Colonic mucosa (tissue), 4 donors: ENCODE results near the gene NUMBL. TPM values are rescaled to one million over a fixed set of nuclear protein-coding genes. Genes with fewer than 3 reads are reported as not detected.
"Not testable (repeated sequence)": the region's sequence is repeated elsewhere in the genome, so short reads cannot be mapped to it uniquely, and the experiment has no call there.

ENCODE experiments used
- DNase-seq: peaks from one replicate; pipeline ENCODE4 v3.0.0-alpha.2; 2020
- H3K27ac ChIP-seq: fragments of 200-600 bp; one replicate; pipeline ENCODE4 v1.8.0; 2021
- H3K27me3 ChIP-seq: fragments of 200-600 bp; one replicate; pipeline ENCODE4 v1.8.0; 2021
- H3K36me3 ChIP-seq: fragments of 200-600 bp; one replicate; pipeline ENCODE4 v1.8.0; 2021
- H3K4me1 ChIP-seq: fragments of 200-600 bp; one replicate; pipeline ENCODE4 v1.8.0; 2021; ENCODE audit warnings: mild to moderate bottlenecking
- H3K4me3 ChIP-seq: fragments of 200-600 bp; one replicate; pipeline ENCODE4 v1.8.0; 2021
- H3K9ac ChIP-seq, 2 donors: one replicate each; pipeline ENCODE4 v1.7.0; 2013; ENCODE audit warnings: control low read depth in 2 of 2, low read depth in 2 of 2, low read length in 2 of 2
- H3K9me3 ChIP-seq: fragments of 200-600 bp; one replicate; pipeline ENCODE4 v1.8.0; 2021
- CTCF ChIP-seq: fragments of 200-600 bp; IDR thresholded peaks from one replicate; pipeline ENCODE4 v1.8.0; 2022; ENCODE audit warnings: antibody characterized with exemption, mild to moderate bottlenecking
- intact Hi-C: fragments of 100-400 bp; cut with DNase I; formaldehyde crosslinking; loops from one replicate; pipeline ENCODE4 v1.14.1; 2022
- total RNA-seq, 2 donors: library from RNA; stranded (reverse); fragmentation: NEBNext Ultra II Directional in 1 of 2; extraction: Animal tissue kit (Norgen Biotek cat#: 25700) in 1 of 2; gene quantifications; one replicate each; pipeline ENCODE4 v1.2.1, GENCODE V29; 2021
- donor health status: healthy.
- donor health status: DM: no; HTN: no; CAD: no.
- donor health status: DM: no; HTN: no; CAD: no.

NUMBL gene
- total RNA-seq, 2 donors from 2014 or later, result 12.8 to 22.0 TPM

GRCh38 chr19:40733149-40733548 is 42.7 kb upstream of the NUMBL start:
- intact Hi-C loops, result no loop called here
- DNase-seq, result no peak
- H3K4me3 ChIP-seq, result no peak overlapping the region
- no peak overlapping the region for H3K27ac ChIP-seq
- H3K9ac ChIP-seq, result no peak overlapping the region
- H3K9me3 ChIP-seq, result no peaks in the 10 kb centered on the region
- no peaks in the 10 kb centered on the region for H3K27me3 ChIP-seq
- peaks cover 7% of the 10 kb centered on the region for H3K36me3 ChIP-seq
- no peak for TF ChIP-seq CTCF
- H3K4me1 ChIP-seq, result no peaks in the 10 kb centered on the region

- H3K9me3 ChIP-seq, H3K27me3 ChIP-seq, H3K4me1 ChIP-seq, H3K4me3 ChIP-seq, intact Hi-C loops, H3K27ac ChIP-seq, DNase-seq, H3K9ac ChIP-seq: not testable (repeated sequence)
- peaks cover 14% of the 10 kb centered on the region for H3K36me3 ChIP-seq
Measured at GRCh38 chr19:40732304-40732703, 41.9 kb upstream of the NUMBL start.

- H3K27me3 ChIP-seq, H3K9ac ChIP-seq, H3K27ac ChIP-seq, H3K4me3 ChIP-seq, H3K9me3 ChIP-seq, H3K4me1 ChIP-seq, intact Hi-C loops, DNase-seq: not testable (repeated sequence)
- H3K36me3 ChIP-seq, result peaks cover 14% of the 10 kb centered on the region
Measured at GRCh38 chr19:40730065-40730464, 39.6 kb upstream of the NUMBL start.

DNA sequence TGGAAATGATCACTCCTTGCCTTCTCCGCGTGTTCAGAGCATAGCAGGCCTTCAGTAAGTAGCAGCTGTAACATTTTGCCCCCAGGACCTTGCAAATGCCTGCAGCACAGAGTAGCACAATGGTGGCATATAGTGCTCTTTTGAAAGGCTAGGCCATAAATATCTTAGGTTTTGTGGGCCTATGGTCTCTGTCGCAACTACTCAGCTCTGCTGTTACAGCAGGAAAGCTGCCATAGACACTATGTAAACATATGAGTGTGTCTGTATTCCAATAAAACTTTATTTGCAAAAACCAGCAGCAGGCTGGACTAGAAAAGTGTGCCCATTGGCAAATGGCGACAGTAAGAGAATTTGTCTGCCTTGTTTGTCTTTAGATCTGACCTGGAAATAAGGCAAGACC is 35.8 kb upstream of the NUMBL start:
- intact Hi-C loops, result no loop called here
- no peaks in the 10 kb centered on the region for H3K9me3 ChIP-seq
- H3K4me1 ChIP-seq, result no peaks in the 10 kb centered on the region
- no peak overlapping the region for H3K27ac ChIP-seq
- TF ChIP-seq CTCF, result no peak
- no peaks in the 10 kb centered on the region for H3K27me3 ChIP-seq
- no peak overlapping the region for H3K4me3 ChIP-seq
- H3K36me3 ChIP-seq, result peaks cover 7% of the 10 kb centered on the region
- H3K9ac ChIP-seq, result no peak overlapping the region
- DNase-seq, result no peak

DNA sequence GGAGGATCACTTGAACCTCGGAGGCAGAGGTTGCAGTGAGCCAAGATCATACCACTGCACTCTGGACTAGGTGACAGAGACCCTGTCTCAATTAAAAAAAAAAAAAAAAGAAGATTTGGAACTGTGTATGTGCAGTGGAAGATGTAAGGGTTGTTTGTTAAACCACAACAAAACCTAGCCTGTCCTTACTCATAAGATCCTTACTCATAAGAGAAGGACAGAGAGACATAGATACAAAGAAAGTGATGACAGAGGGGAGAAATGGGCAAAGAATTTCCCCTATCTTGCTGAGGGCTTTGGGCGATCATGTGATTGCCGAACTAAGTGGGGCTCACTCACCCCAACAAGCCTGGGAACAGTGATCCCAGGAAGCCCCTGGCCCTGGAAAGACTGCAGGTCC is 34.4 kb upstream of the NUMBL start:
- peaks cover 7% of the 10 kb centered on the region for H3K36me3 ChIP-seq
- no peak for DNase-seq
- peaks cover 2% of the 10 kb centered on the region for H3K4me1 ChIP-seq
- TF ChIP-seq CTCF, result no peak
- no peaks in the 10 kb centered on the region for H3K9me3 ChIP-seq
- H3K4me3 ChIP-seq, result no peak overlapping the region
- no peak overlapping the region for H3K9ac ChIP-seq
- H3K27ac ChIP-seq, result no peak overlapping the region
- intact Hi-C loops, result no loop called here
- H3K27me3 ChIP-seq, result no peaks in the 10 kb centered on the region

DNA sequence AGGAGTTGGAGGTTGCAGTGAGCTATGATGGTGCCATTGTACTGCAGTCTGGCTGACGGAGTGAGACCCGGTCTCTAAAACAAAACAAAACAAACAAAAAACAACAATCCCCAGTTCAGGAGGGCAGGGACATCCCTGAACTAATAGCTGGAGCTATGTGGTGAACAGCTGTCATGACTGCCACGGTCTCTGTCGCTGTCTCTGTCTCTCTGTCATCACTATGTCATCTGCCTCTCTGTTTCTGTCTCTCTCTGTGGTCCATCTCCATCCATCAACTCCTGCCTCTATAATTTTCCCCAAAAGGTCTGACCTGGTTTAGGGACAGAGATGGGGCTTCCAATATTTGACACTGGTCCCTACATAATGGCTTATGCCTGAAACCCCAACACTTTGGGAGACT is 33.9 kb upstream of the NUMBL start:
- peaks cover 7% of the 10 kb centered on the region for H3K4me1 ChIP-seq
- intact Hi-C loops, result no loop called here
- no peaks in the 10 kb centered on the region for H3K27me3 ChIP-seq
- no peak overlapping the region for H3K27ac ChIP-seq
- DNase-seq, result no peak
- H3K36me3 ChIP-seq, result peaks cover 7% of the 10 kb centered on the region
- no peaks in the 10 kb centered on the region for H3K9me3 ChIP-seq
- no peak overlapping the region for H3K9ac ChIP-seq
- no peak overlapping the region for H3K4me3 ChIP-seq
- TF ChIP-seq CTCF, result no peak
